ENCODE measurements around the gene CCNL2.

GRCh38 chr1:1374929-1375662 lies 24.0 kb downstream of the CCNL2 start, which contains the start of gene AURKAIP1:
- TF ChIP-seq CTCF (IDR thresholded peaks at IDR 0.05) (peak in 4 of 6 experiments; percentile 23 to 49 (median 30)), POLR2A (IDR thresholded peaks at IDR 0.05) (peak in 1 of 2 donors; percentile 60)
